OCI-LY3 (cell line): Measurements from ENCODE around the gene RPS6KA1.
A peak's percentile ranks its signal among the peaks of the same experiment; 100 is the strongest.

ENCODE experiments used
- H2AFZ ChIP-seq: fragments of 200-600, 300-600 bp; shearing (Covaris generic); 2 replicates; pipeline ENCODE4 v1.6.0; 2014; ENCODE audit warnings: antibody characterized with exemption, low read depth, low read length
- H3K27ac ChIP-seq: fragments of 200-600, 300-600 bp; sonication (generic); 2 replicates; pipeline ENCODE4 v1.5.1; 2014; ENCODE audit warnings: mild to moderate bottlenecking, low read length, moderate library complexity, mixed read lengths
- H3K27me3 ChIP-seq: fragments of 200-600, 300-600 bp; sonication (generic); 2 replicates; pipeline ENCODE4 v1.6.1; 2014; ENCODE audit warnings: low read depth, low read length, mixed read lengths
- H3K36me3 ChIP-seq: fragments of 200-600, 300-600 bp; sonication (generic); replicated peaks from 2 replicates; pipeline ENCODE3; 2014; ENCODE audit warnings: low read depth, low read length, mixed read lengths
- H3K4me1 ChIP-seq: fragments of 300-600, 200-600 bp; sonication (generic); 2 replicates; pipeline ENCODE4 v1.6.1; 2014; ENCODE audit warnings: low read length, mixed read lengths
- H3K4me2 ChIP-seq: fragments of 200-600, 300-600 bp; sonication (generic); 2 replicates; pipeline ENCODE4 v1.6.1; 2014; ENCODE audit warnings: low read length, mixed read lengths
- H3K4me3 ChIP-seq: fragments of 300-600, 200-600 bp; sonication (generic); 2 replicates; pipeline ENCODE4 v1.5.1; 2014; ENCODE audit warnings: antibody characterized with exemption, mild to moderate bottlenecking, low read length, moderate library complexity
- H3K79me2 ChIP-seq: fragments of 300-600, 200-600 bp; shearing (Covaris generic); 2 replicates; pipeline ENCODE4 v1.6.1; 2014; ENCODE audit warnings: mild to moderate bottlenecking, low read length, mixed read lengths
- H3K9ac ChIP-seq: fragments of 300-600, 200-600 bp; shearing (Covaris generic); 2 replicates; pipeline ENCODE4 v1.6.0; 2014; ENCODE audit warnings: mild to moderate bottlenecking, low read length, moderate library complexity
- H3K9me3 ChIP-seq: fragments of 200-600, 300-600 bp; shearing (Covaris generic); 2 replicates; pipeline ENCODE4 v1.6.1; 2014; ENCODE audit warnings: low read length, mixed read lengths; ENCODE audit not compliant: insufficient read depth
- H4K20me1 ChIP-seq: fragments of 200-600, 300-600 bp; sonication (generic); 2 replicates; pipeline ENCODE4 v1.6.1; 2016; ENCODE audit warnings: low read length, mixed read lengths; ENCODE audit not compliant: insufficient read depth
- CTCF ChIP-seq: fragments of 200-600, 300-600 bp; sonication (generic); IDR thresholded peaks from 2 replicates; pipeline ENCODE4 v1.5.1; 2014; ENCODE audit warnings: antibody characterized with exemption, low read length, low read depth
- EZH2phosphoT487 ChIP-seq: fragments of 200-600 bp; shearing (Covaris generic); IDR thresholded peaks from 2 replicates; pipeline ENCODE4 v1.6.1; 2018; ENCODE audit warnings: antibody characterized with exemption, mixed run types, low read depth

RPS6KA1 gene

GRCh38 chr1:26524181-26524580 is 5.4 kb upstream of the RPS6KA1 start:
- no peak overlapping the region for H3K4me3 ChIP-seq
- no peaks in the 10 kb centered on the region for H4K20me1 ChIP-seq
- H3K4me2 ChIP-seq: no peak overlapping the region
- H3K9ac ChIP-seq: no peak overlapping the region
- no peak for TF ChIP-seq CTCF
- no peak for TF ChIP-seq EZH2phosphoT487
- H3K9me3 ChIP-seq: no peaks in the 10 kb centered on the region
- H3K27ac ChIP-seq: no peak overlapping the region
- no peaks in the 10 kb centered on the region for H3K79me2 ChIP-seq
- H3K27me3 ChIP-seq: no peaks in the 10 kb centered on the region
- H3K36me3 ChIP-seq: no peaks in the 10 kb centered on the region
- H2AFZ ChIP-seq: no peak overlapping the region
- H3K4me1 ChIP-seq: no peaks in the 10 kb centered on the region

- no peak overlapping the region for H3K4me3 ChIP-seq
- H3K9me3 ChIP-seq: no peaks in the 10 kb centered on the region
- TF ChIP-seq EZH2phosphoT487: no peak
- TF ChIP-seq CTCF: no peak
- H3K36me3 ChIP-seq: no peaks in the 10 kb centered on the region
- H3K4me2 ChIP-seq: no peak overlapping the region
- H4K20me1 ChIP-seq: no peaks in the 10 kb centered on the region
- H3K27ac ChIP-seq: no peak overlapping the region
- H3K4me1 ChIP-seq: peaks cover 12% of the 10 kb centered on the region
- H3K9ac ChIP-seq: no peak overlapping the region
- H3K79me2 ChIP-seq: no peaks in the 10 kb centered on the region
- H3K27me3 ChIP-seq: no peaks in the 10 kb centered on the region
- H2AFZ ChIP-seq: no peak overlapping the region
These were observed 3.3 kb upstream of the RPS6KA1 start for GRCh38 chr1:26526287-26526686.

GRCh38 chr1:26529405-26529654 is 231 bp upstream of the RPS6KA1 start:
- Histone ChIP-seq H3K79me2 (no peaks in the 10 kb centered on the region), H3K4me1 (peaks cover 17% of the 10 kb centered on the region), H4K20me1 (no peaks in the 10 kb centered on the region), H3K9ac (peak overlapping the region; percentile 74), H2AFZ (peak overlapping the region; percentile 89), H3K27ac (no peak overlapping the region), H3K4me2 (peak overlapping the region; percentile 77), H3K9me3 (no peaks in the 10 kb centered on the region), H3K27me3 (no peaks in the 10 kb centered on the region), H3K36me3 (no peaks in the 10 kb centered on the region), H3K4me3 (peak overlapping the region; percentile 91)
- TF ChIP-seq CTCF (no peak), EZH2phosphoT487 (no peak)

GRCh38 chr1:26530410-26530894 is 891 bp downstream of the RPS6KA1 start:
- H3K4me2 ChIP-seq: peak overlapping the region; percentile 98

More at GRCh38 chr1:26530410-26530894, 891 bp downstream of the RPS6KA1 start:
- Histone ChIP-seq H3K27me3 (no peaks in the 10 kb centered on the region), H3K4me3 (peak overlapping the region; percentile 91), H3K9me3 (no peaks in the 10 kb centered on the region), H3K27ac (no peak overlapping the region), H3K79me2 (no peaks in the 10 kb centered on the region), H3K36me3 (no peaks in the 10 kb centered on the region), H4K20me1 (no peaks in the 10 kb centered on the region), H3K4me1 (peaks cover 17% of the 10 kb centered on the region), H3K9ac (peak overlapping the region; percentile 67), H2AFZ (no peak overlapping the region)
- TF ChIP-seq CTCF (no peak), EZH2phosphoT487 (no peak)
